Loucy (cell line): ENCODE data around the gene MTF2.

Experiments
- EZH2phosphoT487 ChIP-seq: fragments of 200-600 bp; IDR thresholded peaks from 2 replicates; pipeline ENCODE4 v1.6.1; 2018; ENCODE audit warnings: antibody characterized with exemption, mild to moderate bottlenecking, moderate library complexity, borderline replicate concordance
- TF ChIP-seq, protein P1 (sequence below): fragments of 200-600 bp; sonication (generic); conservative IDR thresholded peaks from 2 replicates; pipeline ENCODE4 v1.5.1; 2014; ENCODE audit warnings: mild to moderate bottlenecking, antibody characterized with exemption, low read length

DNA sequence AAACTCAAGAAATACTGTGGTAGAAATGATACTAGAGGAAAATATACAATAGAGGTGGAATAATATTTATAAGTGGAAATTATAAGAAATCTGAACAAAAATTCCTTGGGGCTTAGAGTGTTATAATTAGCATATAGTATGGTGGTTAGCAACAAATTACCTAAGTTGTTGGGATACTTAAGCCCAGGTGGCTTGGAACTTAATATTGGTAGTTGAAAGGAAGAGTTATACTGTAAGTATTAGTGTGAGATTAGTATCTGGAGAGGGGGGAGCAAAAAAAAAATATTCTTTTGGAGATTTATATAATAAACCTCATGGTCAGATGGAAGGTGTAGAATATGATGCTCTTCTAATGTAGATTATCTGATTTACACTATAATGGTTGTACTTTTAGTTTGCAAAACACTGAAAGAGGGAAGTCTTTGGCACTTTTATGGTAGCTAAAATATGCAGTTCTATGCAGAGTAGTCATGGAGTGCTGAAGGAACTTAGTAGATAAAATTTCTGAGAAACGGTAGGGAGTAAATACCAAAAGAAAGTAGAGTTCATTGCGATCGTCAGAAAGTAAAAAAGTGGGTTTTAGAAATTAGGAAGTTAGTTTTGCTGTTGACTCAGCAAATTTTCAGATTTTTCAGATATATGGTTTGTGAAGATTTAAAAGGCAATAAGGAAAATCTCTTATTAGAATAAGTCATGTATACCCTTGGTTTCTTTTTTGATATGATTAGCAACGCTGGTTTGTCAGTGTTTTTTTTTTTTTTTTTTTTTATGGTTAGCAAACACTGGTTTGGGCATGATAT, 45.7 kb downstream of the MTF2 start:
- TF ChIP-seq, protein P1, sequence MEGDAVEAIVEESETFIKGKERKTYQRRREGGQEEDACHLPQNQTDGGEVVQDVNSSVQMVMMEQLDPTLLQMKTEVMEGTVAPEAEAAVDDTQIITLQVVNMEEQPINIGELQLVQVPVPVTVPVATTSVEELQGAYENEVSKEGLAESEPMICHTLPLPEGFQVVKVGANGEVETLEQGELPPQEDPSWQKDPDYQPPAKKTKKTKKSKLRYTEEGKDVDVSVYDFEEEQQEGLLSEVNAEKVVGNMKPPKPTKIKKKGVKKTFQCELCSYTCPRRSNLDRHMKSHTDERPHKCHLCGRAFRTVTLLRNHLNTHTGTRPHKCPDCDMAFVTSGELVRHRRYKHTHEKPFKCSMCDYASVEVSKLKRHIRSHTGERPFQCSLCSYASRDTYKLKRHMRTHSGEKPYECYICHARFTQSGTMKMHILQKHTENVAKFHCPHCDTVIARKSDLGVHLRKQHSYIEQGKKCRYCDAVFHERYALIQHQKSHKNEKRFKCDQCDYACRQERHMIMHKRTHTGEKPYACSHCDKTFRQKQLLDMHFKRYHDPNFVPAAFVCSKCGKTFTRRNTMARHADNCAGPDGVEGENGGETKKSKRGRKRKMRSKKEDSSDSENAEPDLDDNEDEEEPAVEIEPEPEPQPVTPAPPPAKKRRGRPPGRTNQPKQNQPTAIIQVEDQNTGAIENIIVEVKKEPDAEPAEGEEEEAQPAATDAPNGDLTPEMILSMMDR = no peak
- TF ChIP-seq EZH2phosphoT487 = no peak
